Measurements from ENCODE around the gene MCFD2.
"Not testable (repeated sequence)": the region's sequence is repeated elsewhere in the genome, so short reads cannot be mapped to it uniquely, and the experiment has no call there.

MCFD2 gene

GRCh38 chr2:46878240-46878877, 37.2 kb downstream of the MCFD2 start:
- Mint-ChIP-seq H3K4me1 (no peaks in the 10 kb centered on the region), H3K4me3 (no peak overlapping the region), H3K9me3 (no peaks in the 10 kb centered on the region), H3K27ac (no peak overlapping the region), H3K36me3 (no peaks in the 10 kb centered on the region), H3K27me3 (no peaks in the 10 kb centered on the region)
- ATAC-seq (replicated peaks) (no peak), DNase-seq (no peak)

- DNase-seq = no peak
- Mint-ChIP-seq H3K27me3 (no peaks in the 10 kb centered on the region), H3K27ac (no peak overlapping the region), H3K4me1 (no peaks in the 10 kb centered on the region), H3K9me3 (no peaks in the 10 kb centered on the region), H3K4me3 (no peak overlapping the region), H3K36me3 (no peaks in the 10 kb centered on the region)
- no peak for ATAC-seq (replicated peaks)
These were observed 37.9 kb downstream of the MCFD2 start for GRCh38 chr2:46877619-46878113.

GRCh38 chr2:46876741-46877384, 38.7 kb downstream of the MCFD2 start:
- H3K36me3 Mint-ChIP-seq = no peaks in the 10 kb centered on the region
- no peak overlapping the region for H3K27ac Mint-ChIP-seq
- H3K4me3 Mint-ChIP-seq = no peak overlapping the region
- peaks cover 0 to 3% of the 10 kb centered on the region in 2 donors for H3K27me3 Mint-ChIP-seq
- H3K4me1 Mint-ChIP-seq = no peaks in the 10 kb centered on the region
- H3K9me3 Mint-ChIP-seq = no peaks in the 10 kb centered on the region
- ATAC-seq (replicated peaks) = peak in 1 of 2 donors; percentile 31
- no peak for DNase-seq

- not testable (repeated sequence) for ATAC-seq (replicated peaks); H3K27me3 Mint-ChIP-seq; H3K4me3 Mint-ChIP-seq; DNase-seq; H3K36me3 Mint-ChIP-seq; H3K9me3 Mint-ChIP-seq; H3K27ac Mint-ChIP-seq; H3K4me1 Mint-ChIP-seq
These were observed 39.5 kb downstream of the MCFD2 start for GRCh38 chr2:46875962-46876689.

GRCh38 chr2:46875226-46875899, 40.2 kb downstream of the MCFD2 start:
- ATAC-seq (replicated peaks) = no peak

GRCh38 chr2:46874236-46874929, 41.2 kb downstream of the MCFD2 start:
- DNase-seq (no peak), ATAC-seq (replicated peaks) (no peak)
- Mint-ChIP-seq H3K27ac (no peak overlapping the region), H3K36me3 (no peaks in the 10 kb centered on the region), H3K4me3 (no peak overlapping the region), H3K27me3 (peaks cover 5 to 7% of the 10 kb centered on the region in 2 donors), H3K4me1 (no peaks in the 10 kb centered on the region), H3K9me3 (no peaks in the 10 kb centered on the region)

More at GRCh38 chr2:46875226-46875899, 40.2 kb downstream of the MCFD2 start:
- Mint-ChIP-seq H3K4me3 (no peak overlapping the region), H3K9me3 (no peaks in the 10 kb centered on the region), H3K36me3 (no peaks in the 10 kb centered on the region), H3K4me1 (no peaks in the 10 kb centered on the region), H3K27me3 (peaks cover 5 to 7% of the 10 kb centered on the region in 2 donors), H3K27ac (no peak overlapping the region)
- DNase-seq = no peak

GRCh38 chr2:46873604-46874068, 42.0 kb downstream of the MCFD2 start:
- Mint-ChIP-seq H3K27me3 (peaks cover 5 to 7% of the 10 kb centered on the region in 2 donors), H3K36me3 (no peaks in the 10 kb centered on the region), H3K4me1 (no peaks in the 10 kb centered on the region), H3K4me3 (no peak overlapping the region), H3K27ac (no peak overlapping the region), H3K9me3 (no peaks in the 10 kb centered on the region)
- ATAC-seq (replicated peaks) (peak; percentile 67 to 80), DNase-seq (no peak)

GRCh38 chr2:46872902-46873603, 42.6 kb downstream of the MCFD2 start:
- Mint-ChIP-seq H3K9me3 (no peaks in the 10 kb centered on the region), H3K4me1 (no peaks in the 10 kb centered on the region), H3K4me3 (no peak overlapping the region), H3K36me3 (no peaks in the 10 kb centered on the region), H3K27ac (no peak overlapping the region), H3K27me3 (peaks cover 5 to 7% of the 10 kb centered on the region in 2 donors)
- no peak for DNase-seq
- ATAC-seq (replicated peaks) = no peak

GRCh38 chr2:46871976-46872381, 43.6 kb downstream of the MCFD2 start:
- Mint-ChIP-seq H3K9me3 (peaks cover 0 to under 1% of the 10 kb centered on the region in 2 donors), H3K27ac (no peak overlapping the region)

GRCh38 chr2:46870051-46870839, 45.4 kb downstream of the MCFD2 start:
- Mint-ChIP-seq H3K4me1 (peaks cover 8 to 9% of the 10 kb centered on the region in 2 donors), H3K4me3 (no peak overlapping the region), H3K9me3 (peaks cover 6 to 7% of the 10 kb centered on the region in 2 donors), H3K27me3 (peaks cover 5 to 7% of the 10 kb centered on the region in 2 donors), H3K36me3 (peaks cover under 1 to 6% of the 10 kb centered on the region in 2 donors), H3K27ac (no peak overlapping the region)
- DNase-seq (no peak), ATAC-seq (replicated peaks) (no peak)

More at GRCh38 chr2:46871976-46872381, 43.6 kb downstream of the MCFD2 start:
- Mint-ChIP-seq H3K36me3 (no peaks in the 10 kb centered on the region), H3K4me1 (peaks cover 1% of the 10 kb centered on the region in 2 donors), H3K27me3 (peaks cover 5 to 7% of the 10 kb centered on the region in 2 donors), H3K4me3 (no peak overlapping the region)
- ATAC-seq (replicated peaks) (peak in 1 of 2 donors; percentile 23), DNase-seq (no peak)

GRCh38 chr2:46869621-46870020, 46.0 kb downstream of the MCFD2 start:
- DNase-seq (no peak), ATAC-seq (replicated peaks) (no peak)
- Mint-ChIP-seq H3K4me3 (no peak overlapping the region), H3K36me3 (peaks cover 6 to 11% of the 10 kb centered on the region in 2 donors), H3K27me3 (peaks cover 5 to 13% of the 10 kb centered on the region in 2 donors), H3K27ac (no peak overlapping the region), H3K4me1 (peaks cover 8 to 9% of the 10 kb centered on the region in 2 donors), H3K9me3 (peaks cover 11 to 12% of the 10 kb centered on the region in 2 donors)

GRCh38 chr2:46866770-46867246, 48.8 kb downstream of the MCFD2 start:
- no peak overlapping the region for H3K4me3 Mint-ChIP-seq
- peaks cover 5 to 18% of the 10 kb centered on the region in 2 donors for H3K27me3 Mint-ChIP-seq
- no peak for ATAC-seq (replicated peaks)
- peaks cover 13 to 21% of the 10 kb centered on the region in 2 donors for H3K9me3 Mint-ChIP-seq
- H3K4me1 Mint-ChIP-seq = peaks cover 8 to 9% of the 10 kb centered on the region in 2 donors
- DNase-seq = no peak
- H3K36me3 Mint-ChIP-seq = peaks cover 7 to 12% of the 10 kb centered on the region in 2 donors
- H3K27ac Mint-ChIP-seq = no peak overlapping the region
